Endodermal cell (in vitro differentiated cells): Measurements from ENCODE around the gene RAPGEF2. TPM values are rescaled to one million over a fixed set of nuclear protein-coding genes. Genes with fewer than 3 reads are reported as not detected.

Experiments
- DNase-seq: peaks from one replicate; pipeline ENCODE4 v3.0.0-alpha.2; 2017
- H3K27ac ChIP-seq: 2 replicates; pipeline ENCODE4 v1.5.1; 2013; ENCODE audit warnings: mild to moderate bottlenecking, low read depth, low read length, moderate library complexity
- H3K27me3 ChIP-seq: 2 replicates; pipeline ENCODE4 v1.6.1; 2013; ENCODE audit warnings: mild to moderate bottlenecking, low read length, moderate library complexity; ENCODE audit not compliant: insufficient read depth, control insufficient read depth, poor library complexity, severe bottlenecking
- H3K36me3 ChIP-seq: 2 replicates; pipeline ENCODE4 v1.7.0; 2013; ENCODE audit warnings: mild to moderate bottlenecking, low read length, moderate library complexity; ENCODE audit not compliant: control insufficient read depth, insufficient read depth
- H3K4me1 ChIP-seq: one replicate; pipeline ENCODE4 v1.7.0; 2013; ENCODE audit warnings: low read length; ENCODE audit not compliant: control insufficient read depth, insufficient read depth
- H3K4me3 ChIP-seq: 2 replicates; pipeline ENCODE4 v1.5.1; 2013; ENCODE audit warnings: mild to moderate bottlenecking, low read length, moderate library complexity
- H3K9ac ChIP-seq: 2 replicates; pipeline ENCODE4 v1.6.1; 2013; ENCODE audit warnings: mild to moderate bottlenecking, low read length, moderate library complexity; ENCODE audit not compliant: poor library complexity, severe bottlenecking; ENCODE audit errors: extremely low read depth
- H3K9me3 ChIP-seq: 2 replicates; pipeline ENCODE4 v1.6.1; 2013; ENCODE audit warnings: mild to moderate bottlenecking, low read length, moderate library complexity; ENCODE audit not compliant: control insufficient read depth
- H3K27ac Mint-ChIP-seq: 2 replicates; pipeline ENCODE4 v1.8.0; 2020; ENCODE audit warnings: mixed read lengths
- H3K27me3 Mint-ChIP-seq: 2 replicates; pipeline ENCODE4 v1.8.0; 2021; ENCODE audit warnings: mild to moderate bottlenecking, mixed read lengths; ENCODE audit not compliant: insufficient read depth
- H3K36me3 Mint-ChIP-seq: 2 replicates; pipeline ENCODE4 v1.8.0; 2020; ENCODE audit warnings: low read depth, mixed read lengths
- H3K4me1 Mint-ChIP-seq: 2 replicates; pipeline ENCODE4 v1.8.0; 2020; ENCODE audit warnings: mixed read lengths
- H3K4me3 Mint-ChIP-seq: 2 replicates; pipeline ENCODE4 v1.8.0; 2020; ENCODE audit warnings: mild to moderate bottlenecking, moderate library complexity, mixed read lengths
- H3K9me3 Mint-ChIP-seq: 2 replicates; pipeline ENCODE4 v1.8.0; 2020; ENCODE audit warnings: mild to moderate bottlenecking, mixed read lengths
- WGBS, 2 experiments: methylation state at CpG; one replicate each; pipeline versions ENCODE4 v1.1.5 to v1.1.7; 2013; ENCODE audit warnings: missing lambda C conversion rate in 2 of 2, mixed read lengths in 1 of 2; ENCODE audit not compliant: insufficient coverage in 1 of 2, insufficient read length in 1 of 2; 5-methylcytosine and 5-hydroxymethylcytosine counted together
- total RNA-seq, 2 donors: library from RNA; stranded (reverse); fragmentation: NEBNext Ultra II Directional in 1 of 2; extraction: Animal tissue kit (Norgen Biotek cat#: 25700) in 1 of 2; gene quantifications; 2 replicates in 1 of 2; 3 replicates in 1 of 2; pipeline ENCODE4 v1.2.1, GENCODE V29; 2021
- TF ChIP-seq, protein P1 (sequence below): fragments of 200-600 bp; sonication (generic); conservative IDR thresholded peaks from 2 replicates; pipeline ENCODE4 v1.5.0; 2021; ENCODE audit warnings: antibody characterized with exemption, mild to moderate bottlenecking

RAPGEF2 gene
- total RNA-seq, 2 donors from 2014 or later, result 63.4 to 78.2 TPM

- no peak for DNase-seq
- no peaks in the 10 kb centered on the region for H3K4me1 Mint-ChIP-seq
Observed at GRCh38 chr4:159117564-159117963, 14.7 kb downstream of the RAPGEF2 start.

DNA sequence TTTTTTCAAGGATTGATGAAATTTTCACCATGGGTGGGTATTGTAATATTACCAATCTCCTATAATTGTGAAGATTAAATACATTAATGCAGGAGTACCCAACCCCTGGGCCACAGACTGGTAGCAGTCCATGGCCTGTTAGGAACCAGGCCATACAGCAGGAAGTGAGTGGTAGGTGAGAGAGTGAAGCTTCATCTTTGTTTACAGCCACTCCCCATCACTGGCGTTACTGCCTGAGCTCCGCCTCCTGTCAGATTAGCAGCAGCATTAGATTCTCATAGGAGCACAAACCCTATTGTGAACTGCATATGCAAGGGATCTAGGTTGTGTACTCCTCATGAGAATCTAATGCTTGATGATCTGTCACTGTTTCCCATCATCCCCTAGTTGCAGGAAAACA, 15.1 kb downstream of the RAPGEF2 start:
- TF ChIP-seq, protein P1, sequence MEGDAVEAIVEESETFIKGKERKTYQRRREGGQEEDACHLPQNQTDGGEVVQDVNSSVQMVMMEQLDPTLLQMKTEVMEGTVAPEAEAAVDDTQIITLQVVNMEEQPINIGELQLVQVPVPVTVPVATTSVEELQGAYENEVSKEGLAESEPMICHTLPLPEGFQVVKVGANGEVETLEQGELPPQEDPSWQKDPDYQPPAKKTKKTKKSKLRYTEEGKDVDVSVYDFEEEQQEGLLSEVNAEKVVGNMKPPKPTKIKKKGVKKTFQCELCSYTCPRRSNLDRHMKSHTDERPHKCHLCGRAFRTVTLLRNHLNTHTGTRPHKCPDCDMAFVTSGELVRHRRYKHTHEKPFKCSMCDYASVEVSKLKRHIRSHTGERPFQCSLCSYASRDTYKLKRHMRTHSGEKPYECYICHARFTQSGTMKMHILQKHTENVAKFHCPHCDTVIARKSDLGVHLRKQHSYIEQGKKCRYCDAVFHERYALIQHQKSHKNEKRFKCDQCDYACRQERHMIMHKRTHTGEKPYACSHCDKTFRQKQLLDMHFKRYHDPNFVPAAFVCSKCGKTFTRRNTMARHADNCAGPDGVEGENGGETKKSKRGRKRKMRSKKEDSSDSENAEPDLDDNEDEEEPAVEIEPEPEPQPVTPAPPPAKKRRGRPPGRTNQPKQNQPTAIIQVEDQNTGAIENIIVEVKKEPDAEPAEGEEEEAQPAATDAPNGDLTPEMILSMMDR, result no peak

More at GRCh38 chr4:159117564-159117963, 14.7 kb downstream of the RAPGEF2 start:
- Mint-ChIP-seq H3K27ac (no peak overlapping the region), H3K36me3 (peaks cover 47% of the 10 kb centered on the region), H3K27me3 (no peaks in the 10 kb centered on the region), H3K4me3 (no peak overlapping the region), H3K9me3 (peaks cover 13% of the 10 kb centered on the region)
- no CpG with 5 or more reads among the region's 2 CpGs for WGBS, 2 experiments
- Histone ChIP-seq H3K27me3 (no peaks in the 10 kb centered on the region), H3K4me1 (no peaks in the 10 kb centered on the region), H3K36me3 (peaks cover 5% of the 10 kb centered on the region), H3K9me3 (peaks cover 22% of the 10 kb centered on the region), H3K27ac (no peak overlapping the region), H3K9ac (no peak overlapping the region), H3K4me3 (no peak overlapping the region)
- TF ChIP-seq, protein P1, result no peak

GRCh38 chr4:159121371-159121770, 18.5 kb downstream of the RAPGEF2 start:
- Mint-ChIP-seq H3K4me1 (peaks cover 4% of the 10 kb centered on the region), H3K36me3 (peaks cover 36% of the 10 kb centered on the region), H3K27ac (no peak overlapping the region), H3K27me3 (no peaks in the 10 kb centered on the region), H3K4me3 (no peak overlapping the region), H3K9me3 (no peaks in the 10 kb centered on the region)
- no peak overlapping the region for H3K9ac ChIP-seq
- H3K9me3 ChIP-seq, result peaks cover 7% of the 10 kb centered on the region
- TF ChIP-seq, protein P1, result no peak
- no peaks in the 10 kb centered on the region for H3K27me3 ChIP-seq
- peaks cover 5% of the 10 kb centered on the region for H3K36me3 ChIP-seq
- no peak for DNase-seq
- no peak overlapping the region for H3K27ac ChIP-seq
- WGBS, 2 experiments, result 92 to 98% methylated on average over 2 of the region's 2 CpGs
- H3K4me1 ChIP-seq, result no peaks in the 10 kb centered on the region
- H3K4me3 ChIP-seq, result no peak overlapping the region

More for the DNA sequence above, 15.1 kb downstream of the RAPGEF2 start:
- WGBS, 2 experiments, result 80 to 85% methylated on average over 1 to 2 of the region's 2 CpGs
- no peak overlapping the region for H3K27ac ChIP-seq
- DNase-seq, result no peak
- Mint-ChIP-seq H3K36me3 (peaks cover 46% of the 10 kb centered on the region), H3K4me3 (no peak overlapping the region), H3K9me3 (peaks cover 13% of the 10 kb centered on the region), H3K4me1 (no peaks in the 10 kb centered on the region), H3K27ac (no peak overlapping the region), H3K27me3 (no peaks in the 10 kb centered on the region)
- H3K4me1 ChIP-seq, result no peaks in the 10 kb centered on the region
- H3K27me3 ChIP-seq, result no peaks in the 10 kb centered on the region
- peaks cover 5% of the 10 kb centered on the region for H3K36me3 ChIP-seq
- no peak overlapping the region for H3K4me3 ChIP-seq
- no peak overlapping the region for H3K9ac ChIP-seq
- peaks cover 22% of the 10 kb centered on the region for H3K9me3 ChIP-seq
